ENCODE data around the gene OR10H5.
"Not testable (repeated sequence)": the region's sequence is repeated elsewhere in the genome, so short reads cannot be mapped to it uniquely, and the experiment has no call there.

The OR10H5 gene

DNA sequence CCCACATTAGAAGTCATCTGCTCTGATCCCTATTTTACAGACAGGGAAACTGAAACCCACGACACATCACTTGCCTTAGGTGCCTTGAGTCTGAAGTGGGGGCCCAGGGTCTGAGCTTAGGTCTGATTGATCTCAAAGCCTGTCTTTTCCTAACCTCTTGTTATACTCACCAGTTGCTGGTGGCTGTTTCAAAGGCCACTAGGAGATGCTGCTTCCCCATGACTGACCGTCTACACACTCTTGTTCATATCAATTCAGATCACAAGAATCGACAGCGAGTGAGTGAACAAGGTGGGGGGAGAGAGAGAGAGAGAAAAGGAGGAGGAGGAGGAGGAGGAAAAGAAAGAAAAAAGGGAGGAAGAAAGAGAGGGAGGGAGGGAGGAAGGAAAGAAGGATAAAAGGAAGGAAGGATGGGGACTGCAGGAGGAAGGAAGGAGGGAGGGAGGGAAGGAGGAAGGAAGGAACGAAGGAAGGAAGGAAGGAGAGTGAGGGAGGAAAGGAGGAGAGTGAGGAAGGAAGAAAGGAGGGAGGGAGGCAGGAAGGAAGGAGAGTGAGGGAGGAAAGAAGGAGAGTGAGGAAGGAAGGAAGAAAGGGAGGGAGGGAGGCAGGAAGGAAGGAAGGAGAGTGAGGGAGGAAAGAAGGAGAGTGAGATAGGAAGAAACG lies 24.7 kb downstream of the OR10H5 start:
- DNase-seq = peak; percentile 22

DNA sequence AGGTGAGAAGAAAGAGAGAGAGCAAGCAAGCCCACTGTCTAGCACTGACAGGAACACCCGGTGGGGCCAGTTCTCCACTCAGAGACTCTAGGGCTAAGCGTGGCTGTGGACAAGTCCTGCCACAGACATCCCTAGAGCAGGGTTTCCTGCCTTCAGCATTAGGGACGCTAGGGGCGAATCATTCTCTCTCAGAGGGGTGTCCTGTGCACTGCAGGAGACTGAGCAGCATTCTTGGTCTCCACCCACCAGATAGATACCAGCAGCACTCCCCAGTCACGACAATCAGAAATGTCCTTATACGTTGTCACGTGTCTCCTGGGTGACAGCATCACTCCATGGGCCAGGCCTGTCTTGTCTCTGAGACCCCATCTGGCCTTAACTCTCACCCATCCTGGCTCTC lies 26.5 kb downstream of the OR10H5 start:
- DNase-seq = no peak

DNA sequence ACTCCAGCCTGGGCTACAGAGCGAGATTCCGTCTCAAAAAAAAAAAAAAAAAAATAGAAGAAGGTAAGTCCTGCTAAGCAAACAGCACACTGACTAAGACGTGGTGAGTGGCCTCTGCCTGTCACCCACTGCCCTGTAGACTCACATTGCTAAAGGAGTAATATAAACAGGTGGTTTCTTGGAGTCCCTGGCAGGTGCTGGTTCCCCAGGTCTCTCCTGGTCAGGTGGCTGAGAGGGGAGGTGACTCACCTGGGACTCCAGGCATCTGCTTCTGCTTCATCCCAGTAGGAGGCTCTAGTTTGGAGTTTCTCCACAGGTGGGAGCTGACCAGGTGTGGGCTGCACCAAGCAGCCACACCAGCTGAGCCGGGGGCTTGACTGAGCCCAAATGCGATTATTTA lies 27.8 kb downstream of the OR10H5 start, which contains the start of gene OR10H1:
Gene OR10H1, minus strand, starts transcription at position 359 of the 400 bp plus-strand sequence. CDS start 7,627 bp downstream, outside the sequence.
- no peak for DNase-seq

DNA sequence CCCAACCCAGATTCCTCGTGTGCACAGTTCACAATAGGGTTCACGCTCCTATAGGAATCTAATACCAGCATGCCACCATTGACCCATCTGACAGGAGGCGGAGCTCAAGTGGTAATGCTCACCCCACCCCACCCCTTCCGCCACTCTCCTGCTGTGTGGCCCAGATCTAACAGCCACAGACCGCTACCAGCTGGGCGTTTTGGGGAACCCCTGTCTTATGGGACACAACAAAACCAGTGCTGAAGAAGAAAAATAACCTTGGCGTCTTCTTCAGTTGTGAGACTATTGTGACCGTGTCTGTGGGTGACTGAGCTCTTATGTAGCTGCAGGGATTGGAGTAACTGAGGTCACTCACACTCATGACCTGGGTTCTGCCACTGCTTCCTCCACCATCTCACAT lies 33.2 kb downstream of the OR10H5 start:
- no peak for DNase-seq

DNA sequence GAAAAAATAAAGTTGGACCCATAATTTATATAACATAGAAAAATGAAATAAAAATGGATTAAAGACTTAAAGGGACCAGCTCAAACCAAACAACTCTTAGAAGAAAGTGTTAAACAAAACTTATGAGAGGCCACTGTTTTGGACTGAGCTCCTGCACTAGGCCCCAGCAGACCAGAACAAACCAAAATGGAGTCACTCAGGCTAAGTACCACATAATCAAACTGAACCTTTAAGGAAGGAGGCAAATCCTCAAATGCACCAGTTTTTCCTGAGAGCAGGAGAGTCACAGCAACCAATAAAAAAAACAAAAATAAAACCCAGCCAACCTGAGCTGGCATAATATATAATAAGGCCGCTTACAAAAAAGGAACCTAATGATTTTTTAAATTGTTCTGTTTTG lies 38.3 kb downstream of the OR10H5 start:
- no peak for DNase-seq

DNA sequence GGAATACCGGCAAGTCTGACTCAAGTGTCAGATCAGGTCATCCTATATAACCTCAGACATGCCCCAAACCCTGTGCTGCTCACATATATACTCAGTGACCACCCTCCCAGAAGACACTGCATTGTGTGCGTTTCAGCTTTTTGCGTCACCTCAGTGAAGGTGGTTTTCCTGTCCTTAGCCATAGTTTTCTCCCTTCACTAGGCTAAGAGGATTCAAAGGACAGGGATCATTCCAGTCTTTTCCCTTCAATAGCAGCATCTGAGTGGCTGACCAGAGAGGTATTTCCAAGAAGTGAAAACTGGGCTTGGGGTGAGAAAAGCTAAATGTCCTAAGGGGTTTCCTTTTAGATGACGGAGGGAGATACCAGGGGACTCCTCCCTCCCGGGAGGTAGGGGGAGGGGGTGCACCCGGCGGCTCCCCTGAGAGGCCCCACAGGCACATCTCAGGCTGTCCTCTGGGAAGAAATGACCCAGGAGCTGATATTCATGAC lies 40.7 kb downstream of the OR10H5 start:
- DNase-seq = no peak

DNA sequence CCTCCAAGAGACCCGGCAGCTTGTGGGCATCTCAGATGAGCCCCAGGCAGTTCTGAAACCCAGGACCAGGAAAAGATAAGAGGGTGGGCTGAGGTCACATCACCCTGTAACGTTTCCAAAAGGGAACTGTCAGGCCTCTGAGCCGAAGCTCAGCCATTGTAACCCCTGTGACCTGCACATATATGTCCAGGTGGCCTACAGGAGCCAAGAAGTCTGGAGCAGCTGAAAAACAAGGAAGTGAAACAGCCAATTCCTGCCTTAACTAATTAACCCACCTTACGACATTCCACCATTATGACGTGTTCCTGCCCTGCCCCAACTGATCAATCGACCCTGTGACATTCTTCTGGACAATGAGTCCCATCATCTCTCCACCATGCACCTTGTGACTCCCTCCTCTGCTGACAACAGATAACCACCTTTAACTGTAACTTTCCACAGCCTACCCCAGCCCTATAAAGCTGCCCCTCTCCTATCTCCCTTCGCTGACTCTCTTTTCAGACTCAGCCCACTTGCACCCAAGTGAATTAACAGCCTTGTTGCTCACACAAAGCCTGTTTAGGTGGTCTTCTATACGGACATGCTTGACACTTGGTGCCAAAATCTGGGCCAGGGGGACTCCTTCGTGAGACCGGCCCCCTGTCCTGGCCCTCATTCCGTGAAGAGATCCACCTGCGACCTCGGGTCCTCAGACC lies 41.3 kb downstream of the OR10H5 start:
- not testable (repeated sequence) for DNase-seq

DNA sequence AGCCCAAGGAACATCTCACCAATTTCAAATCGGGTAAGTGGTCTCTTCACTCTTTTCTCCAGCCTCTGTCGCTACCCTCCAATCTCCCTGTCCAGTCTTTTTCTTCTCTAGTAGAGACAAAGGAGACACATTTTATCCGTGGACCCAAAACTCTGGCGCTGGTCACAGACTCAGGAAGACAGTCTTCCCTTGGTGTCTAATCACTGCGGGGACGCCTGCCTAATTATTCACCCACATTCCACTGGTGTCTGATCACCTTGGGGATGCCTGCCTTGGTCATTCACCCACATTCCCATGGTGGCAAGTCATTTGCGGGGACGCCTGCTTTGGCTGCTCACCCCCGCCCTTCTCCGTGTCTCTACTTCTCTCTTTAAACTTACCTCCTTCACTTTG lies 41.8 kb downstream of the OR10H5 start:
- DNase-seq = no peak

DNA sequence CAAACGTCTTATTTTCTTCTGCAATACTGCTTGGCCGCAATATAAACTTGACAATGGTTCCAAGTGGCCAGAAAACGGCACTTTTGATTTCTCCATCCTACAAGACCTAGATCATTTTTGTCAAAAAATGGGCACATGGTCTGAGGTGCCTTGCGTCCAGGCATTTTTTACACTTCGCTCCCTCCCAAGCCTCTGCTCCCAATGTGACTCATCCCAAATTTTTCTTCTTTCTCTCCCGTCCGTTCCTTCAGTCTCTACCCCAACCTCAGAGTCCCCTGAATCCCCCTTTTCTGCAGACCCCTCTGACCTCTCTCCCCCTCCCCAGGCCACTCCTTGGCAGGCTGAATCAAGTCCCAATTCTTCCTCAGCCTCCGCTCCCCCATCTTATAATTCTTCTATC lies 42.3 kb downstream of the OR10H5 start:
- no peak for DNase-seq

DNA sequence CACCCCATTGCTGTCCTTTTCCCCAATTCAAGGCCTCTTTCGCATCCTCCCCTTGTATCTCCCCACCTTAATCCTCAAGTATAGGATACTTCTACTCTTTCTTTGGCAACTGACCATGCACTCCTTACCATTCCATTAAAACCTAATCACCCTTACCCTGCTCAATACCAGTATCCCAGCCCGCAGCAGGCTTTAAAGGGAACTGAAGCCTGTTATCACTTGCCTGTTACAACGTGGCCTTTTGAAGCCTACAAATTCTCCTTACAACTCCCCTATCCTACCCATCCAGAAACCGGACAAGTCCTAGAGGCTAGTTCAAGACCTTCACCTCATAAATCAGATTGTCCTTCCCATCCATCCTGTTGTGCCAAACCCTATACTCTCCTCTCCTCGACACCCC lies 44.2 kb downstream of the OR10H5 start:
- no peak for DNase-seq

DNA sequence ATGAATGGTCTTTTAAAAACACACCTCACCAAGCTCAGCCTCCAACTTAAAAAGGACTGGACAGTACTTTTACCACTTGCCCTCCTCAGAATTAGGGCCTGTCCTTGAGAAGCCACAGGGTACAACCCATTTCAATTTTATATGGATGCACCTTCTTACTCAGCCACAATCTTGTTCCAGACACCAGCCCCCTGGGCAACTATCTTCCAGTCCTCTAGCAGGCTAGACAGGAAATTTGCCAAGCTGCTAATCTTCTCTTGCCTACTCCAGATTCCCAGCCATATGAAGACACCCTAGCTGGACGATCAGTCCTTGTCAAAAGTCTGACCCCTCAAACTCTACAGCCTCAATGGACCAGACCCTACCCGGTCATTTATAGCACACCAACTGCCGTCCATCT lies 46.8 kb downstream of the OR10H5 start:
- not testable (repeated sequence) for DNase-seq

DNA sequence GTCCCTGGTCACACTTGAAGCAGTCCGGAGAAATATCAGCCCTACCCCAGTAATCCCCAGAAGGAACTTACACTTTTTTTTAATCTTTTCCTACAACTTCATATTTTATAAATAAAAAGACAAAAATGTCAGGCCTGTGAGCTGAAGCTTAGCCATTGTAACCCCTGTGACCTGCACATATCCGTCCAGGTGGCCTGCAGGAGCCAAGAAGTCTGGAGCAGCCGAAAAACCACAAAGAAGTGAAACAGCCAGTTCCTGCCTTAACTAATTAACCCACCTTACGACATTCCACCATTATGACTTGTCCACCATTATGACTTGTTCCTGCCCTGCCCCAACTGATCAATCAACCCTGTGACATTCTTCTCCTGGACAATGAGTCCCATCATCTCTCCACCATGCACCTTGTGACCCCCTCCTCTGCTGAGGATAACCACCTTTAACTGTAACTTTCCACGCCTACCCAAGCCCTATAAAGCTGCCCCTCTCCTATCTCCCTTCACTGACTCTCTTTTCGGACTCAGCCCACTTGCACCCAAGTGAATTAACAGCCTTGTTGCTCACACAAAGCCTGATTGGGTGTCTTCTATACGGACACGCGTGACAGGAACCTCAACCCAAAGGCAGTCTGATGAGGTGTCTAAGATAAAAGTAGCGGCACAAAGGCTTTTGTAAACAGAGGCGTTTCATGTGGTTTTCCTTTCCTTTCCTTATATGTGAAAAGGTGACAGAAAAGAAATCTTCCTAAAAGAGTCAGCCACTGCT lies 48.3 kb downstream of the OR10H5 start:
- peak; percentile 56 for DNase-seq

DNA sequence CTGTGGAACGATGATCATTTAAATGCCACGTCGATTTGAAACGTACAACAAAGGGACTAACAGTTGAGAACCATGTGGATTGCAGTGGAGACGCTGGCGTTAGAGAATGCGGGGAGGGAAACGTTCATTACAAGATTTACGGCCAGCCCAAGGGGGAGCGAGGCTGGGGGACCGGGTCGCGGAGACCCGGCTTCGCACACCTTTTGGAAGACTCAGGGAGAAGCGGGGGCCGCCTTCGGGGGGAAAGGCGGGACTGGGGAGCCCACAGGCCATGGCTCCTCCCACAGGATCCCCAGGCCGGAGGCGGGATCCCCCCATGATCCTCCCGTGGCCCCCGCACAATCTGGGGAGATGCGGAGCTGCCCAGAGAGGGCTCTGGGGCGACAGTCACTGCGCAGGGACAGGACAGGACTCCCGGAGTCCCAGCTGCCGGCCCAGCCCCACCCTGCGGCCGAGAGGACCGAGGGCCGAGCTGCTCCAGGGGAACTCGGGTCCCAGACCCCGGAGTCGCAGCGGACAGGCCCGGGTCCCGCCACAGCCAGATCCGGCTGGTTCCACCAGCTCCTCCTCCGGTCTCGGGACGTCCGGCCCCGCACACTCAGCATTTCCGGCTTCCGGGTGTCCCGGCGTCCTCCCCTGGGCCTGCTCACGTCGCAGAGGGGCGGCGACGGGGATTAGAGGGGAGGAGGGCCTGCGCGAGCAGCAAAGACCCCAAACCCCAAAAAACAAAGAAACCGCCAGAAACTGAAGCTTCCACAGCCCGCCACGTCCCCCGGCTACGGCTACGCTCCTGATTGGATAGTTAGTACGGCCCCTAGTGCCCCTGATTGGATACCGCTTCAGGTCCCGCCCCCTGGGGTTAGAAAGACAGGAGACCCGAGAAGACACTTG lies 49.1 kb downstream of the OR10H5 start:
- DNase-seq = peak; percentile 94

DNA sequence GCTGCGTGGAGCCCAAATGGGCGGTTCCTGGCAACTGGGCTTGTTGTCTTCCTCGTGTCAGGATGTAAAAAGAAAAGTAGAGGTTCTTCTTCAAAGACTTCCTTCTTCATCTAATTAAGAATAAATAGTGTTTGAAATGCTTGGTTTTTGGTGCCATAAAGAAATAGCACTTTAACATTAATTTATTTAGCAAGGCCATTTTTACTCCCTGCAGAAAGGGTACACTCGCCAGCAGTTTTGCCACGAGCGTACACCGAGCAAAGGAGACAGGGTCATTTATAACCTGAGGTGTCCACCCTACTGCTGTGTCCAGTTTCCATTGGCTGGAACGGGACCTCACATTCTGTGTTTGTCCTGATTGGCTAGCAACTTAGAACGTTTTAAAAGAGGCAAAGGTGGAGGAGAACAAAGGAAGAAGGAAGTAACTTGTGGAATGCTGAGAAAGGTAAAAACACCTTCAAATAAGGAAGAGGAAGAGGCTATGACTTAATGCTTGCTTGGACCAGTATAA lies 49.8 kb downstream of the OR10H5 start:
- no peak for DNase-seq

DNA sequence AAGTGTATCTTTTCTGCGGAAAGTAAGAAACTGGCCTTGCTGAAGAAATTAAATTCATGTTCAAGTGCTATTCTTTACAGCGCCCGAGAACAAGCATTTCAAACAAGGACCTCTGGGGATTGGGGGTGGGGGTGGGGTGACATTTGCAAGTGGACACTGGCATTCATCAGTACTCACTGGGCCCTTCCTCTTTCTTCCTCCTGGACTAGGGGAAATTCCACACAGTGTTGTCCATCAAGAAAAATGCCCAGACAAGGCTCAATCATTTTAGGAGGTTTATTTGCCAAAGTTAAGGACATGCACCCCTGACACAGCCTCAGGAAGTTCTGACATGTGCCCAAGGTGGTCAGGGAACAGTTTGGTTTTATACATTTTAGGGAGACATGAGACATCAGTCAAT lies 50.9 kb downstream of the OR10H5 start:
- DNase-seq = no peak

DNA sequence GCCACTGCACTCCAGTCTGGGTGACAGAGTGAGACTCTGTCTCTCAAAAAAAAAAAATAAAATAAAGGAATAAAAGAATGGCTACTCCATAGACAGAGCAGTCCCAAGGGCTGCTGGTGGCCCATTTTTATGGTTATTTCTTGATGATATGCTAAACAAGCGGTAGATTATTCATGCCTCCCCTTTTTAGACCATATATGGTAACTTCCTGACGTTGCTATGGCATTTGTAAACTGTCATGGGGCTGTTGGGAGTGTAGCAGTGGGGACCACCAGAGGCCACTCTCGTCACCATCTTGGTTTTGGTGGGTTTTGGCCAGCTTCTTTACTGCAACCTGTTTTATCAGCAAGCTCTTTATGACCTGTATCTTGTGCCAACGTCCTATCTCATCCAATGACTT lies 52.4 kb downstream of the OR10H5 start:
- not testable (repeated sequence) for DNase-seq

DNA sequence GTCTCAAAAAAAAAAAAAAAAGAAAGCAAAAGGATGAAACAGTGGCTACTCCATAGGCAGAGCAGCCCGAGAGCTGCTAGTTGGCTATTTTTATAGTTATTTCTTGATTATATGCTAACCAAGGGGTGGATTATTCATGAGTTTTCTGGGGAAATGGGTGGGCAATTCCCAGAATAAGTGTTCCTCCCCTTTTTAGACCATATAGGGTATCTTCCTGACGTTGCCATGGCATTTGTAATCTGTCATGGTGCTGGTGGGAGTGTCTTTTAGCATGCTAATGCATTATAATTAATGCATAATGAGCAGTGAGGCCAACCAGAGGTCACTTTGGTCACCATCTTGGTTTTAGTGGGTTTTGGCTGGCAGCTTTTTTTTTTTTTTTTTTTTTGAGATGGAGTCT lies 53.4 kb downstream of the OR10H5 start:
- no peak for DNase-seq

DNA sequence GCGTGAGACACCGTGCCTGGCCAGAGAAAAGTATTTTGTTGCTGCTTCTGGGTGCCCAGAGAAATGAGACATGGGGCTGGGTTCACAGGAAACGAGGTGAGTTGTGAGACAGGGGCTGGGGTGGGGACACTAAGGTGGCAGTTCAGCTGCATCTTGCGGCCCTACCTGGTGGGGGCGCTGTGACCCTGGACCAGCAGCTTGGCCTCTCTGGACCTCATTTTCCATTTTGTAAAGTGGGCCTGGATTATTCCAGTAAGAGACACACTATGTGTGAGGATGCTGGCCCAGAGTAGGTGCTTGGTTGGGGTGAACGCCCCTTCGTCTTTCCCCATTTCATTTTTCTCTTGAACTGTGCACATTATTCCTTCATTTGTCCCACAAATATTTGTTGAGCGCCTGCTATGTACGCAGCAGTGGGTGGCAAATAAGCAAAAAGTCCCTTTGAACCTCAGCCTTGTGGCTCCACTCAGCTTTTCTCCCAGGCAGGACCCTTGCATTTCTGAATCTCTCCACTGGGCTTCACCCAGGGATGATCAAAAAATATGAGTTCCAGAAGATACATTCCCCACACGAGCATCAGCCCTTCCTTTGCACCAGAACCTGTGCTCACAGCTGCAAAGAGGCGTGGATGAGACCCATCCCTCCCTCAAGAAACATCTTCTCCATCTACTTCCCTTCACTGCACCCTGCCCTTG lies 54.6 kb downstream of the OR10H5 start:
- no peak for DNase-seq

DNA sequence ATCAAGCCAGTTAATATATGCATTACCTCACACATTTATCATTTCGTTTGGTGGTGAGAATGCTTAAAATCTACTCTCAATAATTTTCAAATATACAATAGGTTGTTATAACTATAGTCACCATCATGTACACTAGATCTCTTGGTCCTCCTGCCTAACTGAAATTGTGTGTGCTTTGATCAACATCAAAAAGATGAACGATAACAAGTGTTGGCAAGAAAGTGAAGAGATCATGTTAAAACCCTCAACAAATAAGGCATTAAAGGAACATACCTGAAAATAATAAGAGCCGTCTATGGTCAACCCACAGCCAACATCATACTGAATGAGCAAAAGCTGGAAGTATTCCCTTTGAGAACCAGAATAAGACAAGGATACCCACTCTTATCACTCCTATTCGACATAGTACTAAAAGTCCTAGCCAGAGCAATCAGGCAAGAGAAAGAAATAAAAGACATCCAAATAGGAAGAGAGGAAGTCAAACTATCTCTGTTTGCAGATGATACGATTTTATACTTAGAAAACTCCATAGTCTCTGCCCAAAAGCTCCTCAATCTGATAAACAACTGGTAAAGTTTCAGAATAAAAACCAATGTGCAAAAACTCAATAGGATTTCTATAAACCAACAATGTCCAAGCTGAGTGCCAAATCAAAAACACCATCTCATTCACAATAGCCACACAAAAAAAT lies 55.9 kb downstream of the OR10H5 start:
- DNase-seq = no peak

DNA sequence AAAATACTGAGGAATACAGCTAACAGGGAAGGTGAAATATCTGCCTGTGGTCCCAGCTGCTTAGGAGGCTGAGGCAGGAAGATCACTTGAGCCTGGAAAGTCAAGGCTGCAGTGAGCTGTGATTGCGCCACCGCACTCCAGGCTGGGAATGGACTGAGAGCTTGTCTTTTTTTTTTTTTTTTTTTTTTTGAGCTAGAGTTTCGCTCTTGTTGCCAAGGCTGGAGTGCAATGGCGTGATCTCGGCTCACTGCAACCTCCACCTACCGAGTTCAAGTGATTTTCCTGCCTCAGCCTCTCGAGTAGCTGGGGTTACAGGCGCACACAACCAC lies 56.4 kb downstream of the OR10H5 start:
- DNase-seq = not testable (repeated sequence)

DNA sequence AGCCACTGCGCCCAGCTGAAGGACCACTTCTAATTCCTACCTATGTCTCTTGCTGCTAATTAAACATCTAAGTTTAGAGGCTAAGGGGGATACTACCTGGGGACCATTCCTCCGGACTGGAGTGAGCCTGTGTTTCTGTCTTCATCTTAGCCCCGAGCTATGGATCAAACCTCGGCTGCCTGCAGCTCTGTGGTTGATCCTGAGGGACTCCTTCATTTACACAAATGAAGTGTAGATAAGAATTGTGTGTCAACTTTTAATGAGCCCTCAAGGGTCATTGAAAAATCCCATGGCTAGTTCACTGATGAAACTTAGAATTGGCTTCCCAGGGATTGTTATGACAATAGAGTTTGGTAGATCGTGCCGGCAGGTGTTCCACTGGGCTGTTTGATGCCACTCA lies 59.5 kb downstream of the OR10H5 start:
- no peak for DNase-seq

Measured in activated CD8-positive, alpha-beta memory T cell treated with anti-CD3 and anti-CD28 coated beads, Interleukin-2, amount 50 U/mL, for 4 hours (primary cell).